GM21619 (cell line): ENCODE results near the gene MFSD11.
"Not testable (repeated sequence)": the region's sequence is repeated elsewhere in the genome, so short reads cannot be mapped to it uniquely, and the experiment has no call there.

Source experiments
- ATAC-seq: cut with Tn5 transposase; IDR thresholded peaks from one replicate; pipeline ENCODE4 v1.9.1; 2021; ENCODE audit not compliant: unreplicated experiment

MFSD11 gene

DNA sequence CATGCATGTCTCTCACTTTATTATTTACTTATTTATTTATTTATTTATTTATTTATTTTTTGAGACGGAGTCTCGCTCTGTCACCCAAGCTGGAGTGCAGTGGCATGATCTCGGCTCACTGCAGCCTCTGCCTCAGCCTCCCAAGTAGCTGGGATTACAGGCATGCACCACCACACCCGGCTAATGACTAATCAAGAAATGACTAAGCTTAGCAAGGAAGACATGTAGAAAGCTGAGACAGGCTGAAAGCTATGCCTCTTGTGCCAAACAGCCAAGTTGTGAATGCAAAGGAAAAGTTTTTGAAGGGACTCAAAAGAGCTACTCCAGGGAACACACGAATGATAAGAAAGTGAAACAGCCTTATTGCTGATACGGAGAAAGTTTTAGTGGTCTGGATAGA is 7.9 kb downstream of the MFSD11 start:
- ATAC-seq: not testable (repeated sequence)

DNA sequence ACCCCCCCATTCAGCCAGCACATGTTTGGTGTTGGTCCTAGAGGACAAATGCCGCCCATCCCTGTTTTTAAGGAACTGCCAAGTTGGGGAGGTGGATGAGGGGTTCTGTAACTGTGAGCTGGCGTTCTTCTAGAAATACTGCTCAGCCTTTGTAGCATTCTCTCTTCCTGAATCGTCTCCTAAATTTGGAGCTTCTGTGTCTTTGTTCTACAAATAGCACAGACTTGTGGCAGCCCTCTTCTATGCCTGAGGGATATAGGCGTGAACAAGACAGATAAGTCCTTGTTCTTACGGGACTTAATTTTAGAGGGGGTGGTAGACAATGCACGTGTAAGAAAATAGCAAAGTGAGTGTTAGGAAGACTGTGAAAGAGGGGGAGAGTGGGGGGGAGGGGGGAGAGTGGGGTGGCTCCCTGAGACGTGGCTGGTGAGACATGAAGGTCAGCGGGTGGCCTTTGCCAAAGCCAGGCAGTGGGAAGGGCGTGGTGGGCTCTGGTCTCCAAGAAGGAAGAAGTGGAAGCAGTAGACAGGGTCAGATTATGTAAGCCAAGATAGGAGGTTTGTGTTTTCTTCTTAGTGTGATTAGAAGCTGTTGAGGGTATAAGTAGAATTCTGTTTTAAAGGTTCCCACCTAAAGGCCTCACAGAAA is 9.9 kb downstream of the MFSD11 start:
- ATAC-seq: no peak

DNA sequence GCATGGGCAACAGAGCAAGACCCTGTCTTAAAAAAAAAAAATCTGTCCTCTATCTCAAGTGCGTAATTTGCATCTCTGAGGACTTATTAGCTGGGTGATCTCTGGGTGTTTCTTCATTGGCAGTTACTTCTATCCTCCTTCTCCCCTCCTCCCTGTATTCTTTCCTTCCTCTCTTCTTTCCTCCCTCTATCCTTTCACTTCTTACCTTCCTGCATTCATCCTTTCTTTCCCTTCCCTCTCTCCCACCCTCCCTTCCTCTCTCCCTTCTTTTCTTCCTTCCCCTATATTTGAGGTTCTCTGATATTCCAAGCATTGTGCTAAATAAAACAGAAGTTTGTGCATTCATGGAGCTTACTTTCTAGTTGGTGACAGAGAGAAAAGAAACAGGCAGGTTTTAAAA is 10.7 kb downstream of the MFSD11 start:
- no peak for ATAC-seq

DNA sequence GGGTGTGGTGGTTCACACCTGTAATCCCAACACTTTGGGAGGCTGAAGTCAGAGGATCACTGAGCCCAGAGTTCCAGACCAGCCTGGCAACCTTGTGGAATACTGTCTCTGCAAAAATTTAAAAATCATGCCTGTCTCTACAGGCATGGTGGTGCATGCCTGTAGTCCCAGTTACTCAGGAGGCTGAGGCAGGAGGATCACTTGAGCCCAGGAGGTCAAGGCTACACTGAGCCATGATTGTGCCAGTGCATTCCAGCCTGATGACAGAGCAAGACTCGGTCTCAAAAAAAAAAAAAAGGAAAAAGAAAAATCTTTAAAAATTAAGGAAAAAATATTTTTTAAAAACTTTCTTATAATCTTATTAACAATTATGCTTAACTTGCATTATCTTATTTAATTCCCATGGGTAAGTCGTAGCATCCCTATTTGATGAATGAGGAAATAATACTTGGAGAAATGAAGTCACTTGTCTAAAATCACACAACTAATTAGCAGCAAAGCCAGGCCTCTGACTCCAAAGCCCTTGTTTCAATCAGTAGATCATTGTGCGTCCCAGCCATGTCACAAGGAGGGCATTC is 13.6 kb downstream of the MFSD11 start:
- ATAC-seq: no peak

DNA sequence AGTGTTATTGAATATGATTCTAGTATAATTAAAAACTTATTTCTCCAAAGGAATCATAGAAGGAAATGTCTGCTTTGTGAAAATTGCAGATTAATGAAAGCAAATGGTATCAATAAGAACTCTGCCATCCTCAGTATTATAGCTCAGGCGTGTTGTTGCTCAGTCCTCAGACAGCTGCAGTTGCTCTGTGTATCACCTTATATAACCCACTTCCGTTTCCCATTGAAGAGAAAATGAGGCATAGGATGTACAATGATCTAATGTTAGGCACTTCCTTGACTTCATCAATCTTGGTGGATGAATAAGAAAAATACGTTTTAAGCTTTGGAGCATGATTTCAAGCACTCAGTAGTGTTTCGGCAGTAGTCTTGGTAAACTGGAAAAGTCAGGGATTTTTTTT is 14.1 kb downstream of the MFSD11 start:
- ATAC-seq: no peak

DNA sequence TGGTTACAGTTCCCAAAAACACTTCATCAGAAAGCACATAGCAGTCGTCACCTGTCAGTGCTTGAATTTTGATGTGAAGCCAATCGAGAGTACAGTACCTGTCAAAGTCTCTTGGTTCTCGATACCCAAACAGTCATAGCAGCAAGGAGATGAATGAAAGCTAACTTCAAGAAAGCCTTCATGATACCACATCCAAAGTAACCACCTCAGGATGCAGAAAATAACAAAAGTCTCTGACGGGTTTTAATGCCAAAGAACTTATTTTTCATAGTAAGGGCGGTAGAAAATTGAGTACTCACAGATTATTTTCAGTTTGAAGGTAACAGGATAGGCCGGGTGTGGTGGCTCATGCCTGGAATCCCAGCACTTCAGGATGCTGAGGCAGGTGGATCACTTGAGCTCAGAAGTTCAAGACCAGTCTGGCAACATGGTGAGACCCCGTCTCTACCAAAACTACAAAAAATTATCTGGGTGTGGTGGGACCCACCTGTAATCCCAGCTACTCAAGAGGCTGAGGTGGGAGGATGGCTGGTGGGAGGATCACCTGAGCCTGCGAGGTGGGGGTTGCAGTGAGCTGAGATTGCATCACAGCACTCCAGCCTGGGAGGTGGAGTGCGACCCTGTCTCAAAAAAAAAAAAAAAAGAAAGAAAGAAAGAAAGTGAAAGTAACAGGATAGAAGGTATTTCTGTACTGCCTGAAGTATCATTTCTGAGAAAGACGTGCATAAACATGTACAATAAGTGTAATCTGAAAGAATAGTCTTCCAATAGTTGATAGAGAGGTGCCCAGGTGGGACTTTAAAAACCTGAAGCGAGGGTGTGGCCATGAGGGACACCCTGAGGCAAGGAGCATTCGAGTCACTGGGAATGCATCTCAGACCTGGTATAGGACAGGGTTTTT is 15.4 kb downstream of the MFSD11 start:
- no peak for ATAC-seq

DNA sequence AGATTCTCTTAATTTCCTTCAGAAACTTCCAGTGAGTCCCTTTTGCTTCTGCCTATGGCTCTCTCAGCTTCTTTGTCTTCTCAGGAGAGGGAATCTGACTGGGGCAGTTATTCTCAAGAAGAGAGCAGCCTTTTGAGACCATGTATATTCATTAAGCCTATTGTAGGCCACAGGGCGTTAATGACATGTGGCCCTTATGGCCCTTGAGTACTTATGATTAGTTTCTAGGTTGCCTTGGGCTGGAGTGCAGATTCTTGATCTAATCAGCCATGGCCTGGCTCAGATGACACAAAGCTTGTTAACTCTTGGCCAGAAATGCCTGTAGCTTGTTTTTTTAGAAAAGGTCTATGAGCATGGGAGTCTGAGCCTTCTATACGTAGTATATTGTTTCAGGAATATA is 17.4 kb downstream of the MFSD11 start:
- ATAC-seq: no peak

DNA sequence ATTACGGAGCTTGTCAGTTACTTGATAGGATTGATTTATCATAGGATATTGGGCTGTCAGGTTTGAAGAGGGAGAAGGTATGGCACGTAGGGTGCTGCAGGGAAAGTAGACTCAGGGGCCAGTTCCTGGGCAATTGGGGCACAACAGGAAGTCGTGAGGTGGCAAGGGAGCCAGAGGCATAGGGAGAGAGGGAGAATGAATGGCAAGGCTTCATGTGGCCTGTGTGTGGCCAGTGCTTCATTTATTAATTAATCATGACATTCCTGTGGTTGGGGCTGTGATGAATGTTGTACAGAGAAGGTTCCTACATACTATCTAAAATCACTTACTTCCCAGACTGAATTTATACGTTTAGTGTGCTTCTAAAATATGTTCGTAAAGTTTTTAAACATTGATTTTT is 19.3 kb downstream of the MFSD11 start:
- no peak for ATAC-seq

DNA sequence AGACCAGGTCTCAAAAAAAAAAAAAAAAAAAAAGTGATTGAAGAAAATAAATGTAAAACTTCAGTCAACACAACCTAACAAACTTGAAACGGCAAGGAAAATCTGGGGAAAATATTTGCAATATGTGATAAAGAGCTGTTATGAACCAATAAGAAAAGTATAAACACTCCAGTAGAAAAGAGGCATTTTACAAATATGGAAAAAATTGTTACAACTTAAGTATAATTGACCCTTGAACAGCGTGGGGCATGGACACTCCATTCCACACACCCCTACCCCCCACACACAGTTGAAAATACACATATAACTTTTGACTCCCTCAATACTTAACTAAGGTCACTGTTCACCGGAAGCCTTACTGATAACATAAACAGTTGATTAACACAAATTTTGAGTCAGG is 20.7 kb downstream of the MFSD11 start:
- no peak for ATAC-seq

DNA sequence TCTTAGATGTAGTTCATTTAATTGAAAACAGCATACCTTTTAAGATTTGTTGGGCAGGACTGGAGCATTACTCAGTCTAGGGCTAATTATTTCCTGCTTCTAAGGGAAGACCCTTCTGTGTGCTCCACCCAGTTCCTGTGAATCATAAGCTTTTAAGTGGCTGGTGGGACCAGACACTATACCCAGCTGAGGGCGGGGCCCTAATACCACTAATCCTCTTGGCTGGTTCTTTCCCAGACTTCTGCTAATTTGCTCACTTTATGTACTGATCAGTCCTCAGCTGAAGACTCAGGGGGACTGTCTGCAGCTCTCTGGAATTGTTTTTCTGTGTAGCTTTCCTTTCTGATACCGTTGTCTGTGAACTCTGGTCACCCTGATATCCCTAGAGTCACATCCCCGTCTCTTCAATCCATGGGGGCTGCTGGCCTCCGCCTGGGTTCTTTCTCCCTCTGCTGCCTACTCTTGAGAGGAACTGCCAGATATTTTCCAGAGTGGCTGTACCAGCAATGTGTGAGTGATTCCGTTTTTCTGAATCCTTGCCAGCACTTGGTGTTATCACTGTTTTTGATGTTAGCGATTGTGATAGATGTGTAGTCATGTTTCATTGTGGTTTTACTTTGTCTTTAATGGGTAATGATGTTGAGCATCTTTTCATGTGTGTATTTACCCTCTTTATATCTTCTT is 35.1 kb downstream of the MFSD11 start:
- ATAC-seq: no peak

DNA sequence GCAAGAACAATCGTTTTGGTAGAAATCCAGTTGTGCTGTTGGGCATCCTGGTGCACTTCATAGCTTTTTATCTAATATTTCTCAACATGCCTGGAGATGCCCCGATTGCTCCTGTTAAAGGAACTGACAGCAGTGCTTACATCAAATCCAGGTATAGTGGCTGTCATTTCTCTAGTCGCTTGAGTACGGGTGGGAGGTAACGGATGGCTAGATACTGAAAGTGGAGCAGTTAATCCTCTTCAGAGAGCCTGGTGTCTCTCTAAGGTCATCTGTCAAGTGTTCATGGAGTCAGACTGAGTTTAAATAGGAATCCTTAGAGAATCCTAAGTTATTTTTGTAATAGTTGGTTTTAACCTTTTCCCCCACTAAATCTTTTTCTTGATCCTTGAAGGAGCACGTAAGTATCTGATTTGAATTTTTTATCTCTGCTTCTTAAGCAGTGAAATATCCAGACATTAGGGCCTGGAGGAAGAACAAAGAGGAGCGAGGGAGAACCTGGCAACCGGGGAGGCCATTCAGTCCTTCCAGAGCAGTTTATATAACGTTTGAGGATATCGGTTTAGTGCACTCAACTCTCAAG is 37.2 kb downstream of the MFSD11 start:
- ATAC-seq: no peak

DNA sequence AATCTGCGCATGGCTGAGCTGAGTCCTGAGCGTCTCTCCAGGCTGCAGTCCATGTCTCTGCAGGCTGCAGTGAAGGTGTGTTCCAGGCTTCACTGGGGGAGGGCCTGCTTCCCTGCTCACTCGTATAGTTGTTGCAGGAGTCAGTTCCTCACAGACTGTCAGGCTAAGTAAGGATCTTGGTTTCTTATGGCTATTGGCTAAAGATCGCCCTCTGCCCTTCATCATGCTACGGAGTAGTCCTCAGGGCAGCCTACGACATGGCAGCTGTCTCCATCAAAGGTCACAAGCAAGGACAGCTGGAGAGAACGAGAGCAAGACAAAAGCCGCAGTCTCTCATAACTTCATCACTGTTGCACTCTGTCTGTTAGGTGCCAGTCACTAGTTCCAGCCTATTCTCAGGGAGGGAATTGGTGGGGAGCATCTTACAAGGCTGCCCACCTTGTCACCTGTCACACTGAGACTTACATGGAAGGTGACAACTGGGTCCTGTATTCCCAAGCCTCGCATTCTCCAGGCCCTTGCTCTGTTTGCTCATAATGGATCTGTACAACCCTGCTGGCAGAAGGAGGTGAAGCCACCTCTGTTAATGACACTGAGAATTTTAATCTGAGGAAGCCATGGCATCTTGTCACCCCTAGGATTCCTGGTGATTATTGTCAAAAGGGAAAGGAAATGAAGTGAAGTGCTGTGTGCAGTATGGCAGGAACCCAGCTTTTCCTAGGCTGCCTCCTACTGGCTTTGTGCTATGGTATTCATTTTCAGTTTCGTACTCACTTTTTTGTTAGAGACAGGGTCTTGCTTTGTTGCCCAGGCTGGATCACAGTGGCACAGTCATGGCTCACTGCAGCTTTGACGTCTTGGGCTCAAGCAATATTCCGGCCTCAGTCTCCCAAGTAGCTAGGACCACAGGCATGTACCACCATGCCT is 43.4 kb downstream of the MFSD11 start:
- no peak for ATAC-seq

DNA sequence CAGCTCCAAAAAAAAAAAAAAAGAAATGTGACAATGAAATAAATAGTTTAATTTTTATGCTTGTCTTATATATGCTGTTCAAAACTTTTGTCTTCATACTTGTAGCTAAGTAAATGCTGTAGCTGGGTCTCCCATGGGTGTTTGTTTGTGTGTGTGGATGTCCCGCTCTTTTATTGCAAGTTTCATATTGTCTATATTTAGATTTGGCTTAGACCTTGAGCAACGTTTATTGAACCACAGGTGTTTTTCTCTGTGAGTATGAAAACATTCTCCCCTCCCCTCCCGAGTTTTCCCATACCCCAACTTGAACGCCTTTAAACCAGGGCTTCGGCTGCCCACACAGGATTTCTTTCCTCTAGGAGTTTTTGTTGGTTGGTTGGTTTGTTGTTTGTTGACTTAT is 45.2 kb downstream of the MFSD11 start:
- ATAC-seq: no peak

DNA sequence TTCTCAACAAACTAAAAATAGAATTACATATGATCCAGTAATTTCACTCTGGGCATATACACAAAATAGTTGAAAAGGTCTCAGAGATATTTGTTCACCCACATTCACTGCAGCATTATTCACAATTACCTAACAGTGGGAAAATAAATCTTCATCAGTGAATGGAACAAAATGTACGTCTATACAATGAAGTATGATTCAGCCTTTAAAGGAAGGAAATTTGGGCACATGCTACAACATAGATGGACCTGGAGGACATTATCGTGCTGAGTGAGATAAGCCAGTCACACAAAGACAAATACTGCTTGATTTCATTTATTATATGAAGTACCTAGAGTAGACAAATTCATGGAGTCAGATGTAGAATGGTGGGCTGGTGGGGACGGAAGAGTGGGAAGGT is 47.0 kb downstream of the MFSD11 start:
- no peak for ATAC-seq

DNA sequence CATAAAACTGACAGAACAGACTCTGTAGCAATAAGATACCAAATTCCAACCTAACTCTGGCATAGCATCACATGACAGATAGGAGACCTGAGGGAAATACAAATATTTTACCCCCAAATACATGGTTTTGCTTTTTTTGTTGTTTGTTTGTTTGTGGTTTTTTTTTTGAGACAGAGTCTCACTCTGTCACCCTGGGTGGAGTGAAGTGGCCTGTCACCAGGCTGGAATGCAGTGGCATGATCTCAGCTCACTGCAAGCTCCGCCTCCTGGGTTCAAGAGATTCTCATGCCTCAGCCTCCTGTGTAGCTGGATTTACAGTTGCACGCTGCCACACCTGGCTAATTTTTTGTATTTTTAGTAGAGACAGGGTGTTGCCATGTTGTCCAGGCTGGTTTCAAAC is 49.9 kb downstream of the MFSD11 start:
- not testable (repeated sequence) for ATAC-seq

DNA sequence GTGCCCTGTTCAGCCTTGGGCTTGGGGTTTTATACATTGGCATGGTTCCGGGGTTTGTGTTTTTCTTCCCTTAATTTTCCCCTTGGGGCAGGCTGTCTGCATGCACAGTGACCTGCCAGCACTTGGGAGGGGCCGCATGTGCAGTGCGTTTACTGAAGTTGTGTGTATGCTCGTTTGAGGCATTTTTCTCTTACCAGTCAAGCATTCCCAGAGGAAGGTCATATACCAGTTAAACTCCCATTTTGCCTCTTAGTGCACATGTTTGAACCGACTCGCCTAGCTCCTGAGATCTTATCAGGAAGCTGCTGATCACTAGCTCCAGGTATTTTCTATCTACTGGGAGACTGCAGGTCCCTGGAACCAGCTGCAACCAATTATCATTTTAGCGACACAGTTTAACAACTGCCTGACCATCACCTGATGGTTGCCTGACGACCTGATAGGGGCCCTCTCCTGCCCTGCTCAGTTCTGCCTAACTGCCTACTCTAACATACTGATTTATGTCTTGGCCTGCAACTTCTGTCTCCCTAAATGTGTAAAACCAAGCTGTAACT is 51.4 kb downstream of the MFSD11 start:
- ATAC-seq: no peak

DNA sequence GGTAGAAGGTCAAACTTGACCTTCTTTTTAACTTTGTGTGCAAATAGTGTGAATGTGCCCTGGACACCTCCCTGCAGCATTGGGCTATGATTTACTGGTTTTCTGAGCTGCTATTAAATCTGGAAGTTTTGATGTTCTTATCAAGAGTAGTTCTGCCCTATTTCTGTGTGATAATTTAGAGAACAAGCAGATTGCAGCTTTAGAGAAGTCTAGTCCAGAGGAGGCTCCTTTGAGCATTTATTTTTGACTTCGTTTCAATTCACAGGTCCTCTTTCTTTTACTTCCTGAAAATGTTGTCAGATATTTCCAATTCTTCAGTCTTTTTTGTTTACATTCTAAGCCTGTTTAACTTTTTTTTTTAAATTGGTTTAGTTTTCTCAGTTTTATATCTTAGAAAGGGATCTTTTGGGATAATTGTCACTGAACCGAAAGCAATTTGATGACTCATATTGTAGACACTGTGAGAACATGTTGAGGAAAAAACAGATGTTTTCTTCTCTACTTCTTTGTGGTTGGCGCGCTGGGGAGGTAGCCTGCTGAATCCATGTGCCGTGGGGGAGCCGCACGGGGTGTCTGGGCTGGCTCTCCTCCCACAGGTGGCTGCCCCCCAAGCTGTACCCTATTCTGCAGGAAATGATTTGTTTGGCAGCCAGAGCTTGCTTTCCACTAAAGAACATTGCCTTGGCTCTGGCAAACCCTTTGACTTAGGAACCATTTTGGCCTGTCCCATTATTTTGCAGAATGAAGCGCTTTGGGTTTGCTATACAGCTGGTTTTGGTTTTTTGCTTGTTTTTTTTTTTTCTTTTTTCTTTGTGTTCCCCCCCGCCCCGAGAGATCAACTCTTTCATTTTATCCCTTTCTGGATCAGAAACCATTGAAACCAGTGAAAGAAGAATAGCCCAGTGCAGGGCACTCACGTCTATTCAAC is 53.4 kb downstream of the MFSD11 start:
- no peak for ATAC-seq

DNA sequence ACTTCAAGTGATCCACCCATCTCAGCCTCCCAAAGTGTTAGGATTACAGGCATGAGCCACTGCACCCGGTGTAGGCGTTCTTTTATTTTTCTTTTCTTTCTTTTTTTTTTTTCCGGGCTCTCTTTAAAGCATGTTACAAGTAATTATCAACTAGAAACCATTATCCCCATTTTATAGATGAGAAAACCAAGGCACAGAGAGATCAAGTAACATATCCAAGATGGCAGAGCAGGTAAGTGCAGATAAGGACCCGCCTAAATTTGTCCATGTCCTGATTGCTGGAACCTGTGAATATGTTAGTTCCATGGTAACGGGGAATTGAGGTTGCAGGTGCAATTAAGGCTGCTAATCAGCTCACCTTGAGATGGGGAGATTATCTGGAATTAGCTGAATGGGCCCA is 54.4 kb downstream of the MFSD11 start:
- ATAC-seq: no peak

DNA sequence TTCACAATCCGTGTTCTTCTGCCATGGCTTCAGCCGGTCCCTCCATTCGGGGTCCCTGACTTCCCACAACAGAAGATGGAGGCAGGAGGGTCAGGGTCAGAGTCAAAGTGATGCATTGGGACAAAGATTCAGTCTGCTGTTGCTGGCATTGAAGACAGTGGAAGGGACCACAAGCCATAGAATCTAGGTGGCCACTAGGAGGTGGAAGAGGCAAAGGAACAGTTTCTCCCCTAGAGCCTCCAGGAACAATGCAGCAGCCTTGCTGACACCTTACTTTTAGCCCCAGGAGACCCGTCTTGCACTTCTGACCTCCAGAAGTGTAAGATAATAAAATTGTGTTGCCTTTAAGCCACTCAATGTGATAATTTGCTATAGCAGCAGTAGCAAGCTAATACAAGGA is 55.9 kb downstream of the MFSD11 start:
- no peak for ATAC-seq
